Measurements from ENCODE around the gene TAF1A. TPM values are rescaled to one million over a fixed set of nuclear protein-coding genes. Genes with fewer than 3 reads are reported as not detected.

Gene TAF1A
- total RNA-seq = 2.3 and 3.8 TPM in 2 replicates

DNA sequence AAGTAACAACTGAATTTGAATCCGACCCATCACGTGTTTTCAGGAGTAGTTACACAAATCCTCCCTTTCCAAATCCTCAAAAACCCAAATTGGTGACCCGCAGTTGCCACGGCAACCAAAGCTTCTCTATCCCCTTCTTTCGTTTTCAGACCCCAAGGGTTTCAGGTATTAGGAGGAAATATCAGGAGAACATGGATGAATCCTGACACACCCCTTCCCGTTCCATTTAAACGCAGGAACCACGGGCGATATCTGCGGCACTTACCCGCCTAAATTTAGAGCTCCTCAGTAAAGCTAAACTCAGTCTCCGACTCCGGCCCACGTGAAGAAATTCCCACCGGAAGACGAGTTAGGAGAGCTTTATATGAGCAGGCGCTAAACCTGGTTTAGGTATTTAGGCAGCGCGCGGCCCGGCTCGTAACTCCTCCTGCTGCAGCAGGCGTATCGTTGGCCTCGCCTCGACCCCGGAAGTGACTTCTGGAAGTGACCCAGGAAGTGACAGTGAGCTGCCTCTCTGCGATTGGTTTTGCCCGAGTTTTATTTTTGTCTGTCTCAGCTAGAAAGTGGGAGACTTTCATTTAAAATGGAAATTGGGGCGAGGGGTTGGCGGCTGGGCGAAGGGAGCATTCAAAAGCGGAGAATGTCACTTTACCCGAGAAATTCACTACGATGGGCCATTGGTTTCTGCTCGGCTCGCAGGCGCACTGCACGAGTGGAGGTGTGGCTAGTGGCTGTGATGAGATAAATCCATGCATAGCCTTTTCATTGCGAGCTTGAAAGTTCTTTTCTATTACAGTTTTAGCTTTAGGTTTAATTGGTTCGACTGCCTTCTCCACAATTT is at the start of gene TAF1A:
Gene TAF1A, minus strand, starts transcription at position 472 of the 841 bp plus-strand sequence.

DNA sequence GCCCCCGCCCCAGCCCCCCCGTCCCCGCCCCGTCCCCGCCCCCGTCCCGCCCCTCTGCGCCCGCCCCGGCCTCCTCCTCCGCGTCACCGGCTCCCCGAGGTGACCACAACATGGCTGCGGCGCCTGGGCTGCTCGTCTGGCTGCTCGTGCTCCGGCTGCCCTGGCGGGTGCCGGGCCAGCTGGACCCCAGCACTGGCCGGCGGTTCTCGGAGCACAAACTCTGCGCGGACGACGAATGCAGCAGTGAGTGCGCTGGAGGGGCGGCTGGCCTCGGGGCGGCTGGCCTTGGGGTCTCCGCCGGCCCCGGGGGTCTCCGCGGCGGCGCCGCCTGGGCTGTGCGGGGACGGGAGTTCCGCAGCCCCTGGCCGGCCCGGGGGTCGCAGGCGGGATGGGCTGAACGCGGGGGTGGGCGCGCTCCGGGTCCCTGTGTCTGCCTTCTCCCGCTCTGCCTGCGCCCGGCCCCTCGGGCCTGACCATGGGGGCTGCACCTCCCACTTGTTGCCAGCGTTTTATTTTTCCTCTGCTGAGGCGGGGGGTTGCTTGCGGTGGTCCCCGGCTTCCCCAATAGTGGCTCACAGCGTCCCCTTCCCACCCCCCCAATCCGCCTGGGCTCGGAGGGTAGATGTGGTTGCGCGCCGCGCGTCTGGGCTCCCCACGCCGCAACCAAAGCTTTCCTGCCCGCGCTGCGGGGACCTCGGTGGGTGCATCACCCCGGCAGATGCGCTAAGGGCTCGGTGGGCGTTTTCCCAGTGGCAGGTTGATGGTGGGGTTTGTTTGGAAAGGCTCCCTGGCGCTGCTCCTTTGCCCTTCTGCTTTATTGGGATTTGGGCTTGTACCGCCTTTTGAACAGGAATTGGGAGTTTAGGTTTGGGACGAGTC is 28.5 kb upstream of the TAF1A start, which contains the start of gene MIA3:
Gene MIA3, plus strand, starts transcription at position 97 of the 879 bp plus-strand sequence. Its CDS starts 14 bp downstream, at position 111.

DNA sequence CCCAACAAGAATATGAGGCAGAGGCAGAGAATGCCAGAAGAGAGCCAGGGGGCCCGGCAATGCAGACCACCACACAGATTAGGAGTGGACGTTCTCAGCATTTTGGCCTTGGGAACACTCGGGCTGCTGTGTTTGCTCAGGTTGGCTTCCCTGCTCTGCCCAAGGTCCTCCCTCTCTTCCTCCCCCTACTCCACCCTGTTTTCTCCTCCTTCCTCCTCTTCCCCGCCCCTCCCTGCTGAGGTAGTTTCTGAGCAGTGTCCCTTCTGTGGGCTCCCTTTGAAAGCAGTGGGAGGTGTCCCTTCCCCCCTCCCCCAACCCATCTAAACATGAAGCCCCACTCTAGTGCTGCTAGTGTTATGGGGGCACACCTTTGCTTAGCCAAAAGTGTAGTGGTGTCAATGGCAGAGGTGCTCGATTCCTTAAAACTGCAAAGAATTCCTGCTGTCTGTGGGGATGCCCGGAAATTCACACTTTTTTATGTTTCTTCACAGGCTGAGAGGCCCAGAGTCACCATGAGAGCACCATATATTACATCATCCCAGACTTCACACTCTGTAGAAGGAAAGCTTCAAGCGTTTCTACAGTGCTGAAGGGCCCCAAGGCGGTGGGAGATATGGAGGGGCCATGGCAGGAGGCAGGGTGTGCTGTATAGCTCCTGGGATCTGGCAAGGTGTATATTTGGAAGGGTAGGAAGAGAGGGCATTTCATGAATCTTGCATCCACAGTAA is 41.6 kb downstream of the TAF1A start, which contains the start of gene HHIPL2:
Gene HHIPL2, minus strand, starts transcription at position 161 of the 728 bp plus-strand sequence. Its CDS starts 60 bp downstream, at position 101.

Other genes with a start within 250 kb of the TAF1A start
- gene HHIPL2, start 41.8 kb downstream of the TAF1A start, total RNA-seq = under 0.01 TPM in 1 of 2 replicates, not detected in the other
- gene MIA3, start 28.2 kb upstream of the TAF1A start, total RNA-seq = 31.4 and 35.7 TPM in 2 replicates
- 42.9 and 43.0 TPM in 2 replicates for gene AIDA, start 122.6 kb upstream of the TAF1A start, total RNA-seq
- gene BROX, start 122.6 kb upstream of the TAF1A start, total RNA-seq = 41.1 and 43.0 TPM in 2 replicates
- not detected in 2 replicates for gene FAM177B, start 147.3 kb upstream of the TAF1A start, total RNA-seq
- 0.65 and 1.4 TPM in 2 replicates for gene DISP1, start 225.1 kb upstream of the TAF1A start, total RNA-seq

Measured in dermis lymphatic vessel endothelial cell (primary cell).